HEK293 (cell line): ENCODE data around the gene CRABP2.

Experiments used
- CTCF ChIA-PET: fragments of 350-600 bp; formaldehyde crosslinking; extraction: SDS; loops from one replicate; lab custom pipeline; 2021; ENCODE audit warnings: antibody characterized with exemption; lab: Yijun Ruan, JAX
- POLR2A ChIA-PET: fragments of 300-600 bp; formaldehyde crosslinking; extraction: SDS; loops from one replicate; lab custom pipeline; 2020; ENCODE audit warnings: antibody characterized with exemption, inconsistent platforms; lab: Yijun Ruan, JAX
- H3K27ac ChIP-seq: fragments of 200-500 bp; sonication (Bioruptor generic); 2 replicates; pipeline ENCODE4 v1.5.1; 2014; ENCODE audit warnings: low read depth, low read length, control low read depth, inconsistent platforms; ENCODE audit errors: extremely low read depth
- H3K36me3 ChIP-seq, 2 experiments: fragments of 200-500 bp in 1 of 2; sonication (Bioruptor generic) in 1 of 2; 1 replicate in 1 of 2; 2 replicates in 1 of 2; pipeline ENCODE4 v1.5.1; 2014 to 2017; ENCODE audit warnings: inconsistent platforms in 2 of 2, low read length in 2 of 2; ENCODE audit not compliant: control insufficient read depth in 2 of 2, insufficient read depth in 1 of 2
- H3K4me1 ChIP-seq: fragments of 200-500 bp; sonication (Bioruptor generic); 2 replicates; pipeline ENCODE4 v1.5.1; 2014; ENCODE audit warnings: mild to moderate bottlenecking, low read length, inconsistent platforms; ENCODE audit not compliant: control insufficient read depth, insufficient read depth
- H3K4me3 ChIP-seq: 2 replicates; pipeline ENCODE4 v1.5.1; 2011; ENCODE audit warnings: low read depth, mild to moderate bottlenecking, control low read depth, low read length, moderate library complexity
- H3K9me3 ChIP-seq: fragments of 200-500 bp; sonication (Bioruptor generic); 2 replicates; pipeline ENCODE4 v1.5.1; 2014; ENCODE audit warnings: low read depth, low read length, inconsistent platforms; ENCODE audit not compliant: control insufficient read depth, insufficient read depth
- HOXD13 ChIP-seq: sonication (generic); formaldehyde crosslinking; IDR thresholded peaks from 2 replicates; pipeline ENCODE4 v1.8.0; 2022; ENCODE audit warnings: missing genetic modification reagents, borderline replicate concordance
- KLF16 ChIP-seq: fragments of 450-650 bp; formaldehyde crosslinking; IDR thresholded peaks from 2 replicates; pipeline ENCODE4 v1.5.1; 2017; ENCODE audit warnings: missing biosample characterization, missing genetic modification characterization
- KLF7 ChIP-seq: fragments of 450-650 bp; formaldehyde crosslinking; IDR thresholded peaks from 2 replicates; pipeline ENCODE4 v1.5.1; 2016; ENCODE audit warnings: missing biosample characterization, missing genetic modification characterization, borderline replicate concordance
- RBAK ChIP-seq: fragments of 450-650 bp; formaldehyde crosslinking; IDR thresholded peaks from 2 replicates; pipeline ENCODE4 v1.5.1; 2016; ENCODE audit warnings: missing biosample characterization, missing genetic modification characterization
- ZBTB17 ChIP-seq: fragments of 450-650 bp; formaldehyde crosslinking; IDR thresholded peaks from 2 replicates; pipeline ENCODE4 v1.5.1; 2016; ENCODE audit warnings: missing biosample characterization, missing genetic modification characterization
- ZBTB26 ChIP-seq: fragments of 450-650 bp; formaldehyde crosslinking; optimal IDR thresholded peaks from 2 replicates; pipeline ENCODE3; 2016; ENCODE audit warnings: missing biosample characterization, mild to moderate bottlenecking, missing genetic modification characterization
- ZBTB8A ChIP-seq: fragments of 450-650 bp; formaldehyde crosslinking; IDR thresholded peaks from 2 replicates; pipeline ENCODE4 v1.5.1; 2016; ENCODE audit warnings: missing biosample characterization, missing genetic modification characterization
- ZFHX2 ChIP-seq: fragments of 450-650 bp; formaldehyde crosslinking; conservative IDR thresholded peaks from 2 replicates; pipeline ENCODE4 v1.5.1; 2016; ENCODE audit warnings: missing biosample characterization, missing genetic modification characterization
- ZNF174 ChIP-seq: fragments of 450-650 bp; formaldehyde crosslinking; IDR thresholded peaks from 2 replicates; pipeline ENCODE4 v1.5.0; 2017; ENCODE audit warnings: missing biosample characterization, mild to moderate bottlenecking, missing genetic modification characterization
- ZNF24 ChIP-seq: fragments of 450-650 bp; formaldehyde crosslinking; IDR thresholded peaks from 2 replicates; pipeline ENCODE4 v1.5.1; 2016; ENCODE audit warnings: missing biosample characterization, missing genetic modification characterization
- ZNF324 ChIP-seq: fragments of 450-650 bp; formaldehyde crosslinking; IDR thresholded peaks from 2 replicates; pipeline ENCODE4 v1.5.1; 2016; ENCODE audit warnings: missing biosample characterization, missing genetic modification characterization
- ZNF350 ChIP-seq: fragments of 450-650 bp; formaldehyde crosslinking; IDR thresholded peaks from 2 replicates; pipeline ENCODE4 v1.5.0; 2017; ENCODE audit warnings: missing biosample characterization, mild to moderate bottlenecking, missing genetic modification characterization
- ZNF426 ChIP-seq: fragments of 450-650 bp; formaldehyde crosslinking; IDR thresholded peaks from 2 replicates; pipeline ENCODE4 v1.5.1; 2017; ENCODE audit warnings: missing biosample characterization, missing genetic modification characterization, mild to moderate bottlenecking, inconsistent platforms, moderate library complexity
- ZNF513 ChIP-seq: fragments of 450-650 bp; IDR thresholded peaks from 2 replicates; pipeline ENCODE4 v1.5.1; 2018; ENCODE audit warnings: missing biosample characterization, missing genetic modification characterization
- ZNF560 ChIP-seq: fragments of 450-650 bp; formaldehyde crosslinking; IDR thresholded peaks from 2 replicates; pipeline ENCODE4 v1.5.1; 2017; ENCODE audit warnings: missing biosample characterization, missing genetic modification characterization, borderline replicate concordance
- ZNF561 ChIP-seq: fragments of 450-650 bp; IDR thresholded peaks from 2 replicates; pipeline ENCODE4 v1.5.1; 2018; ENCODE audit warnings: missing biosample characterization, missing genetic modification characterization, borderline replicate concordance
- ZNF600 ChIP-seq: fragments of 450-650 bp; formaldehyde crosslinking; IDR thresholded peaks from 2 replicates; pipeline ENCODE4 v1.5.1; 2016; ENCODE audit warnings: missing biosample characterization, missing genetic modification characterization
- ZNF610 ChIP-seq: fragments of 450-650 bp; formaldehyde crosslinking; IDR thresholded peaks from 2 replicates; pipeline ENCODE4 v1.5.1; 2016; ENCODE audit warnings: missing biosample characterization, missing genetic modification characterization, borderline replicate concordance
- ZNF677 ChIP-seq: fragments of 450-650 bp; IDR thresholded peaks from 2 replicates; pipeline ENCODE4 v1.5.0; 2018; ENCODE audit warnings: missing biosample characterization, mild to moderate bottlenecking, missing genetic modification characterization, moderate library complexity
- ZNF692 ChIP-seq: fragments of 450-650 bp; formaldehyde crosslinking; IDR thresholded peaks from 2 replicates; pipeline ENCODE4 v1.5.1; 2016; ENCODE audit warnings: missing biosample characterization, missing genetic modification characterization
- ZXDB ChIP-seq: fragments of 450-650 bp; formaldehyde crosslinking; IDR thresholded peaks from 2 replicates; pipeline ENCODE4 v1.5.1; 2016; ENCODE audit warnings: missing biosample characterization, missing genetic modification characterization

CRABP2 gene

GRCh38 chr1:156751757-156752481 lies 46.5 kb upstream of the CRABP2 start (continued):
- TF ChIP-seq ZNF513 (peak; percentile 64; the same call in 1 of the 2 replicates), ZNF600 (tag by site-specific recombination) (peak; percentile 78), ZNF324 (tag by site-specific recombination) (no peak), ZNF24 (tag by site-specific recombination) (0 out of 2 replicates have a peak, but pooled peaks have one; percentile 46), ZNF610 (tag by site-specific recombination) (peak; percentile 78; the same call in 1 of the 2 replicates), KLF7 (peak; percentile 59; the same call in 1 of the 2 replicates), ZBTB17 (tag by site-specific recombination) (peak; percentile 98), ZBTB26 (tag by site-specific recombination) (peak; percentile 84), ZXDB (tag by site-specific recombination) (peak; percentile 62; the same call in 1 of the 2 replicates), ZFHX2 (tag by site-specific recombination) (peak; percentile 79), ZNF561 (tag by site-specific recombination) (peak; percentile 92; the same call in 1 of the 2 replicates), ZBTB8A (tag by site-specific recombination) (peak; percentile 100), RBAK (tag by site-specific recombination) (no peak), ZNF560 (tag by site-specific recombination) (no peak), KLF16 (peak; percentile 90), HOXD13 (CRISPR knock-in tag) (no peak), ZNF426 (no peak)

GRCh38 chr1:156751451-156751756 lies 46.0 kb upstream of the CRABP2 start, which contains the start of gene HDGF:
Gene HDGF (minus strand): TSS chr1:156751675. CDS start chr1:156751429, 246 bp downstream.
- H3K36me3 ChIP-seq: peaks cover 0 to 9% of the 10 kb centered on the region in 2 experiments; a peak in 1 of 3 replicates
- H3K4me1 ChIP-seq: 0 out of 2 replicates have a peak, but pooled peaks cover 11% of the 10 kb centered on the region
- POLR2A ChIA-PET: interaction anchor here (0.6 to 3.2 kb wide), 16 partner anchors 9 to 90 kb away, joined by 3 to 63 read pairs (median 6); partner anchors contain the start of genes ISG20L2, METTL25B, MRPL24 and PRCC
- peak within 1 kb of the TSS; percentile 87 for H3K4me3 ChIP-seq
- CTCF ChIA-PET: interaction anchor here (0.8 to 2.5 kb wide), 4 partner anchors 10 to 62 kb away, joined by 3 to 9 read pairs (median 3); no protein-coding TSS in a partner anchor
- H3K27ac ChIP-seq: peak within 1 kb of the TSS; percentile 95
- no peaks in the 10 kb centered on the region for H3K9me3 ChIP-seq
- no peak for TF ChIP-seq ZNF350 (tag by site-specific recombination)
- TF ChIP-seq ZNF677: 0 out of 2 replicates have a peak, but pooled peaks have one; percentile 25
- no peak for TF ChIP-seq ZNF692 (tag by site-specific recombination)
- no peak for TF ChIP-seq ZNF174 (tag by site-specific recombination)
